Activated B cell treated with CpG ODN at 0.5 μM for 24 hours (primary cell): ENCODE measurements around the gene RAB33A. TPM values are rescaled to one million over a fixed set of nuclear protein-coding genes. Genes with fewer than 3 reads are reported as not detected.

Experiments
- ATAC-seq: fragments of 200-7000 bp; cut with Tn5 transposase; one replicate; pipeline ENCODE4 v1.10.0; 2021; ENCODE audit warnings: low read depth, mild to moderate bottlenecking, moderate library complexity
- CTCF ChIA-PET: fragments of 350-600 bp; sonication (Branson Sonifier 250); formaldehyde crosslinking; loops from one replicate; lab custom pipeline; 2021; ENCODE audit warnings: antibody characterized with exemption; lab: Charles Lee
- POLR2A ChIA-PET: fragments of 350-600 bp; sonication (Branson Sonifier 250); formaldehyde crosslinking; loops from one replicate; lab custom pipeline; 2021; ENCODE audit warnings: antibody characterized with exemption; lab: Charles Lee
- DNase-seq: peaks from one replicate; pipeline ENCODE4 v3.0.0; 2022
- H3K27ac Mint-ChIP-seq: one replicate; pipeline ENCODE4 v1.8.0; 2020; ENCODE audit warnings: mixed read lengths
- H3K27me3 Mint-ChIP-seq: one replicate; pipeline ENCODE4 v1.8.0; 2021; ENCODE audit warnings: mixed read lengths
- H3K36me3 Mint-ChIP-seq: one replicate; pipeline ENCODE4 v1.8.0; 2021; ENCODE audit warnings: low read depth, mixed read lengths
- H3K4me1 Mint-ChIP-seq: one replicate; pipeline ENCODE4 v1.8.0; 2021; ENCODE audit warnings: mixed read lengths
- H3K4me3 Mint-ChIP-seq: one replicate; pipeline ENCODE4 v1.8.0; 2020; ENCODE audit warnings: mild to moderate bottlenecking, mixed read lengths
- H3K9me3 Mint-ChIP-seq: one replicate; pipeline ENCODE4 v1.8.0; 2020; ENCODE audit warnings: mixed read lengths
- intact Hi-C: fragments of 100-400 bp; cut with micrococcal nuclease; formaldehyde crosslinking; loops from one replicate; pipeline ENCODE4 v1.15.1; 2024
- total RNA-seq: library from RNA; stranded (reverse); gene quantifications from 2 replicates; pipeline ENCODE4 v1.2.3, GENCODE V29; 2022
- TF ChIP-seq, protein P1 (sequence below): fragments of 200-600 bp; IDR thresholded peaks from one replicate; pipeline ENCODE4 v1.8.0; 2022; ENCODE audit warnings: antibody characterized with exemption, mild to moderate bottlenecking

RAB33A gene
- total RNA-seq, 1 donor from 2014 or later, result 6.9 TPM

DNA sequence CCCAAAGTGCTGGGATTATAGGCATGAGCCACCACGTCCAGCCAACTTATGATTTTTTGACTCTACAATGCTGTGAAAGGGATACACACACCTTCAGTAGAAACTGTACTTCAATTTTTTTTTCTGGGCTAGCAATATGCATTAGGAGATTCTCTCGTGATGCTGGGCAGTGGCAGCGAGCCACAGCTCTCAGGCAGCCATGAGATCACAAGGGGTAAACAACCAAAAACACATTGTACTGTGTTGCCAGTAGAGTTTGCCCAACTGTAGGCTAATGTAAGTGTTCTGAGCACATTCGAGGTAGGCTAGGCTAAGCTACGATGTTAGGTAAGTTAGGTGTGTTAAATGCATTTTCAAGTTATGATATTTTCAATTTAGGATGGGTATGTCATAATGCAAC is 25.7 kb downstream of the RAB33A start:
- Mint-ChIP-seq H3K9me3 (no peaks in the 10 kb centered on the region), H3K36me3 (no peaks in the 10 kb centered on the region), H3K4me3 (no peak overlapping the region), H3K27ac (no peak overlapping the region), H3K27me3 (no peaks in the 10 kb centered on the region), H3K4me1 (peaks cover 5% of the 10 kb centered on the region)
- ATAC-seq (no peak), DNase-seq (no peak)
- CTCF ChIA-PET, result interaction anchor here (1.3 kb wide), 1 partner anchor 118 kb away, joined by 4 read pairs; no protein-coding TSS in a partner anchor
- POLR2A ChIA-PET, result no interaction called here
- TF ChIP-seq, protein P1, sequence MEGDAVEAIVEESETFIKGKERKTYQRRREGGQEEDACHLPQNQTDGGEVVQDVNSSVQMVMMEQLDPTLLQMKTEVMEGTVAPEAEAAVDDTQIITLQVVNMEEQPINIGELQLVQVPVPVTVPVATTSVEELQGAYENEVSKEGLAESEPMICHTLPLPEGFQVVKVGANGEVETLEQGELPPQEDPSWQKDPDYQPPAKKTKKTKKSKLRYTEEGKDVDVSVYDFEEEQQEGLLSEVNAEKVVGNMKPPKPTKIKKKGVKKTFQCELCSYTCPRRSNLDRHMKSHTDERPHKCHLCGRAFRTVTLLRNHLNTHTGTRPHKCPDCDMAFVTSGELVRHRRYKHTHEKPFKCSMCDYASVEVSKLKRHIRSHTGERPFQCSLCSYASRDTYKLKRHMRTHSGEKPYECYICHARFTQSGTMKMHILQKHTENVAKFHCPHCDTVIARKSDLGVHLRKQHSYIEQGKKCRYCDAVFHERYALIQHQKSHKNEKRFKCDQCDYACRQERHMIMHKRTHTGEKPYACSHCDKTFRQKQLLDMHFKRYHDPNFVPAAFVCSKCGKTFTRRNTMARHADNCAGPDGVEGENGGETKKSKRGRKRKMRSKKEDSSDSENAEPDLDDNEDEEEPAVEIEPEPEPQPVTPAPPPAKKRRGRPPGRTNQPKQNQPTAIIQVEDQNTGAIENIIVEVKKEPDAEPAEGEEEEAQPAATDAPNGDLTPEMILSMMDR, result no peak
- intact Hi-C loops, result loop anchor here (10.0 kb wide), 1 partner anchor 273 kb away; no protein-coding TSS in a partner anchor

DNA sequence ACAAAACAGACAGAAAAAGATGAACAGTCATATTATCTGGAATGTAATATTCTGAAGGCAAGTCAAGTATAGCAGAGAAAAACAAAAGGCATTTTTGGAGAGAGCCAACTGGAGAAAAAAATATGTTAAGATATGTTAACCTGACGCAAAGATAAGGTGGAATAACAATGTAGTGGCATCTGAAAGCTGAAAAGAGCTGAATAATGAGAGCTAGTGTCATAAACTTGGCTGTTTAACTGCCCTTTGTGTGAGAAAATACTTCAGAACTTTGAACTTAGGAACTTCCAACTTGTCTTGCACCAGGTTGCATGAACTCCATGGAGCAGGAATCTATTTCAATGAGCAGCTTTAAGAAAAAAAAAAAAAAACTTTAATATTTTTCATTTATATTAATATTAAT is 32.9 kb downstream of the RAB33A start:
- peaks cover 21% of the 10 kb centered on the region for H3K36me3 Mint-ChIP-seq
- H3K4me3 Mint-ChIP-seq, result no peak overlapping the region
- H3K27me3 Mint-ChIP-seq, result no peaks in the 10 kb centered on the region
- intact Hi-C loops, result no loop called here
- no peaks in the 10 kb centered on the region for H3K9me3 Mint-ChIP-seq
- DNase-seq, result no peak
- ChIA-PET CTCF (interaction anchor here (0.6 kb wide), 1 partner anchor 192 kb away, joined by 3 read pairs; no protein-coding TSS in a partner anchor), POLR2A (interaction anchor here (0.6 kb wide), 1 partner anchor 648 kb away, joined by 4 read pairs; no protein-coding TSS in a partner anchor)
- no peaks in the 10 kb centered on the region for H3K4me1 Mint-ChIP-seq
- TF ChIP-seq, protein P1, result no peak
- ATAC-seq, result no peak
- H3K27ac Mint-ChIP-seq, result no peak overlapping the region

DNA sequence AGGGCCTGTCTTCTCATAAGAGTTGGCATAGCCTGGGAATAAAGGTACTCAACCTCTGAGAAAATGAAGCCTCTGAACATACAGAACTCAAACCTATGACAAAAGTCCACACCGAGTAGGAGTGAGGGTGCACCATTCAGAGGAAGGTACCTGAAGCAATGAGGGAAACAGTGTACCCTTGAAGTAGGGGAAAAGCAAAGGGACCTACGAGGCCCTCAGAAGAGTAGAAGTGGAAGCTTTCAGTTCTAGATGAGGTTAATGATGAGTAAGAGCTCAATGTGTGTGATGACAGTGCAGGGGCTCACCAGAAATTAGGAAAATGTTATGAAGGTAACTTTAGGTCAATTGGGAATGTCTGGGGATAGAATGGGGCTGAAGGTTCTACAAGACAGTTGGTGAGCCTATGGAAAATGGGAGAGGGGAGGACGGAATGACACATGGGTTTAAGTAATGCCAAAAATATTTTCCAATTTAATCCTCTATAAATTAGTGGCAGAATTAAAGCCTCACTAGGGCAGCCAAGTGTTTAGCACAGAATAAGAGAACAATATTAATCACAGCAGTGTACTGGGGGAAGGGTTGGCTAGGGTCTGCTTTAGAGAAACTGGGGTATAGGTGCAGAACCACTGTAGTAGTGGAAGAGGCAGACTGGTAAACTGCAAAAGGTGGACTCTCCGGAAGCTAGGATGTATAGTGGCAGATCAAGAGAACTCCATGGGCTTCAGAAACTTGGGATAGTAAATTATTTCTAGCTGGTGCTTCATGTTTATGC is 39.8 kb downstream of the RAB33A start:
- ATAC-seq (no peak), DNase-seq (no peak)
- CTCF ChIA-PET, result no interaction called here
- H3K27ac Mint-ChIP-seq, result no peak overlapping the region
- H3K9me3 Mint-ChIP-seq, result no peaks in the 10 kb centered on the region
- no peak overlapping the region for H3K4me3 Mint-ChIP-seq
- TF ChIP-seq, protein P1, result no peak
- H3K36me3 Mint-ChIP-seq, result peaks cover 48% of the 10 kb centered on the region
- H3K27me3 Mint-ChIP-seq, result no peaks in the 10 kb centered on the region
- intact Hi-C loops, result no loop called here
- POLR2A ChIA-PET, result interaction anchor here (0.9 kb wide), 1 partner anchor 35 kb away, joined by 3 read pairs; no protein-coding TSS in a partner anchor
- H3K4me1 Mint-ChIP-seq, result no peaks in the 10 kb centered on the region

DNA sequence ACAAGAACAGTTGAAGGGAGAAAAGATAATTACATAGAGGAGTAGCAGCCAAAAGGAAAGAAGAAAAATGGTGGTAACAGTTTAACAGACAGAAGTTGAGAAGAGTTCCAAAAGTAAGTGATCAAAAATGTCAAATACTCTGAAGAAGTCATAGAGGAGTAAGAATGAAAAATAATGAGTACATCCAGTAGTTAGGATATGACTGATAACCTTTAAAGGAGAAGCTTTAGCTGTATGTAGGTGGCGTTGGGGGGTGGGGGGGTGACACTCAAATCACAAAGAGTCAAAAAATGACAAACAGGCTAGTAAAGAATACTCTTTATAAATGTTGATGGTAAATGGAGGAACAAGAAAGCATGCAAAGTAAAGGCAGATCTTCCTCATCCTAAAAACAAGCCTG is 40.6 kb downstream of the RAB33A start:
- TF ChIP-seq, protein P1, result no peak
- Mint-ChIP-seq H3K4me1 (no peaks in the 10 kb centered on the region), H3K27ac (no peak overlapping the region), H3K4me3 (no peak overlapping the region), H3K9me3 (no peaks in the 10 kb centered on the region), H3K27me3 (no peaks in the 10 kb centered on the region), H3K36me3 (peaks cover 52% of the 10 kb centered on the region)
- POLR2A ChIA-PET, result no interaction called here
- CTCF ChIA-PET, result no interaction called here
- intact Hi-C loops, result no loop called here
- ATAC-seq (no peak), DNase-seq (no peak)

DNA sequence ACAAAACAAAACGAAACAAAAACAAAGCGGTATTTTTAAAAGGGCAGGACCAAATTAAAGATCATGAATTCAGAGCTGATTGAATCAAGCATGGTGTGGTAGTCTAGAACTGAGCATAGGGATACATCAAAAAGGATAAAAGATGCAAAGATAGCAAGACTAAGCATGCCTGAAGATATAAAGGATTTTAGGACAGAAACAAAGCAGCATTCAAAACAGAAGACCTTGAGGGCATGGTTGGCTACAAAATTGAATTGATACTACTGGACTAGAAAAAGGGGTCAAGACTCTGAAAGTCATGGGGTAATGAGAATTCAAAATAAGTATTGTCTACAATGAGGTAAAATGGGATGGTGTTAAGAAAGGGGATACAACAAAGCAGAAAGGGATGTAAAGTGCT is 41.6 kb downstream of the RAB33A start:
- Mint-ChIP-seq H3K27ac (no peak overlapping the region), H3K27me3 (no peaks in the 10 kb centered on the region), H3K4me3 (no peak overlapping the region), H3K9me3 (no peaks in the 10 kb centered on the region), H3K4me1 (no peaks in the 10 kb centered on the region), H3K36me3 (peaks cover 49% of the 10 kb centered on the region)
- ChIA-PET CTCF (no interaction called here), POLR2A (no interaction called here)
- no peak for DNase-seq
- TF ChIP-seq, protein P1, result no peak
- no peak for ATAC-seq
- intact Hi-C loops, result no loop called here
